Fibroblast of the conjunctiva (primary cell): ENCODE data around the gene SLC6A7.
"Not testable (repeated sequence)": the region's sequence is repeated elsewhere in the genome, so short reads cannot be mapped to it uniquely, and the experiment has no call there.

Experiments
- DNase-seq: peaks from one replicate; pipeline ENCODE4 v3.0.0-alpha.2; 2010; ENCODE audit warnings: low read depth

SLC6A7 gene

DNA sequence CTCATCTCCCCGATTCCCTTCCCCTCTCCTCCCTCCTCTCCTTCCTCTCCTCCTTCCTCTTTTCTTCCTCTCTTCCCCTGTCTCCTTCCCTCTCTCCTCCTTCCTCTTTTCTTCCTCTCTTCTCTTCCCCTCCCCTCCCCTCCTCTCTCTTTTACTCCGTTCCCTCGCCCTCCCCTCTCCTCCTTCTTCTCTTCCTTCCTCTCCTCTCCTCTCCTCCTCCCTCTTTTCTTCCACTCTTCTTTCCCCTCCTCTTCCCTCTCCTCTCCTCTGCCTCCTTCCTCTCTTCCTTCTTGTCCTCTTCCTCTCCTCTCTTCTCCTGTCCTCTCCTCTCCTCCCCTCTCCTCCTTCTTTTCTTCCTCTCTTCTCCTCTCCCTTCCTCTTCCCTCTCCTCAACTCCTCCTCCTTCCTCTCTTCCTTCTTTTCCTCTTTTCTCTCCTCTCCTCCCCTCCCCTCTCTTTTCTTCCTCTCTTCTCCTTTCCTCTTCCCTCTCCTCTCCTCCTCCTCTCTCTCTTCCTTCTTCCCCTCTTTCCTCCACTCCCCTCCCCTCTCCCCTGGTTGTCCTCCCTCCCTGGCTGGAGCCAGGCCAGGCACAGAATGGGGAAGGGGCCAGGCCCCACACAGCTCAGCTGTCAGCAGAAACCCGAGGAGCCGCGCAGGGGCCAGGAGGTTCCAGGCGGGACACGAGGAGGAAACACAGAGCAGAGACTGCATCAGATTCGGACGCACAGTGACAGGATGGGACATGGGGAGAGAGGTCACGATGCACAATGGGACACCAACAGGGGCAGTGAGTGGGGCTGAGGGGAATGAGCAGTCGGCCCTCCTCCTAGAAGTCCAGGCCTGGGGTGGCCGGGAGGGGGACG is 51.7 kb downstream of the SLC6A7 start:
- no peak for DNase-seq

GRCh38 chr5:150242251-150242894 is 52.5 kb downstream of the SLC6A7 start:
- no peak for DNase-seq

- DNase-seq, result no peak
Observed at GRCh38 chr5:150243590-150243989, 53.7 kb downstream of the SLC6A7 start.

DNA sequence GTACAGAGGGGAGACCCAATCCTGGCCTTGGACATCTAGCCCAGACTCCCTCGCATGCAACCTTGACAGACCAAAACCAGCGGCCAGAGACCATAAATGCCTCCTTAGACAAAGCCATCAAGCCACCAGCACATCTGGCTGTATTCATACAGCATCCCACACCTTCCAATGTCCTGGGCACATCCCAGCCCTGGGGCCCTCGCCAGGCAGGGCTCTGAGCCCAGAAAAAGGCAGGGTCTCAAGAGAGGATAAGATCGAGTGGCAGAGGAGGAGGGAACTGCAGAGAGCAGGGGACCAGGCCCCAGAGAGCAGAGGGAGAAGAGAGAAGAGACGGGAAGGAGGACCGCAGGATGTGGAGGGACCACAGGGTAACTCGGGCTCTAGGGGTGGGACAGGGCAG is 54.3 kb downstream of the SLC6A7 start:
- no peak for DNase-seq

DNA sequence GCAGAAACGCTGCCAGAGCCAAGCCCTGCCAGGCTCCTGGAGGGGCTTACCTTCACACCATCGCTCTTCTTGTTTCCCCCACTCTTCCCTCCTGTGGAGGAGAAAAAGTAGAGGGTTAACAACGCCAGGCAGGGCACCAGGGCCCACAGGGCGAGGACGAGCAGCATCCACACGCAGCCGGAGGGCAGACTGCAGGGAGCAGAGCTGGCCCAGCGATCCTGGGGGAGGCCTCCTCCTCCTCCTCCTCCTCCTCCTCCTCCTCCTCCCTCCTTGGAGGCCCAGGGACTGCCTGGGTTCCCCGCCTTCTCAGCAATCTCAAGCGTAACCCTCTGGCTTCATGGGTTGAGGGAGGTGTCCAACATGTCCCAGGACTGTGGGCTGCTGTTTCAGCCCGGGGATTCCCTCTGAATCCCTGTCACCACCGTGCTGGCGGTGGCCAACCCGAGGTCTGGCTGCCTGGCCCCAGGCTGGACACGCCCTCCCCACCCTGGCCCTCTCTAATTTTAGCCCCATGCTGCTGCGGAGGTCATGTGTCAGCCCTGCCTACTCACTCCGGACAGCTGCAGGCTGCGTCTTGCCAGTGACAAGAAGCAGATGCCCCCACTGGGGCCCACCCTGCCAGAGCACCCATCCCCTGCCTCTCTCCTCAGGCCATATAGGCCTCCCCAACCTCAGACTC is 55.4 kb downstream of the SLC6A7 start:
- no peak for DNase-seq

DNA sequence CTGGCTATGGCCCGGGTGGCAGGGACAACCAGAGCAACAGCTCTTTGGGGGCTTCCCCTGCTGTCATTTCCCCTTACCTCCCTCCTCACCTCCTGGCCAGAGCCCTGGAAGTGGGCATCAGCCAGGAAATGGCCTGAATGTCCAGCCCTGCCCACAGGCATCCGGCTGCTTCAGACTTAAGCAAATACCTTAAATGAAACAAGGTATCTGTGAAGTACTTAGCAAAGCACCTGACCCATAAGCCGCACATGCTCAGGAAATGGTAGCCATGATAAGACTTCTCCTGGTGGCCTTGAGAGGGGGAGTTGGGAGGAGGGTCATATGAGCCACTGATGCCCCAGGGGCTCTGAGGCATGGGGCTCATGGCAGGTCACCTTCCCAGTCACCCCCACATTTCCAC is 55.9 kb downstream of the SLC6A7 start:
- no peak for DNase-seq

GRCh38 chr5:150246429-150246828 is 56.6 kb downstream of the SLC6A7 start:
- DNase-seq, result no peak

DNA sequence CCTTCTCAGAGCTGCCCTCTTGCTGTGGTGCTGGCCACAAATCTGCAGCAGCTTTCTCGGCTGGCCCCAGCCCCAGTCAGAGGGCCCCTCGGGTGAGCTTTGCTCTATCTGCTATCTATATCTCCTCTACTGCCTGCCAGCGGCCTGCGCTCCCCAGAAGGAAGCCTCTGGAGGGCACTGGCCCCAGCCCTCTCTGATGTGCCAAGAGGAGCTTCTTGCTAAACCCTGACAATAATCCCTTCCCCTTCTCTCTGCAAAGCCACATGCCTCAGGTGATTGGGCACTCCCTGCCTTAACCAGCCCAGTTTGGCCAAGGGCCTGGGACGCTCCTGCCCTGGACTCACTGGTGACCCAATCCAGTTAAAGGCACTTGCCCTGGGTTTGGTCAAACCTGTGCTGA is 57.0 kb downstream of the SLC6A7 start:
- no peak for DNase-seq

GRCh38 chr5:150247726-150248125 is 57.9 kb downstream of the SLC6A7 start:
- DNase-seq, result no peak

DNA sequence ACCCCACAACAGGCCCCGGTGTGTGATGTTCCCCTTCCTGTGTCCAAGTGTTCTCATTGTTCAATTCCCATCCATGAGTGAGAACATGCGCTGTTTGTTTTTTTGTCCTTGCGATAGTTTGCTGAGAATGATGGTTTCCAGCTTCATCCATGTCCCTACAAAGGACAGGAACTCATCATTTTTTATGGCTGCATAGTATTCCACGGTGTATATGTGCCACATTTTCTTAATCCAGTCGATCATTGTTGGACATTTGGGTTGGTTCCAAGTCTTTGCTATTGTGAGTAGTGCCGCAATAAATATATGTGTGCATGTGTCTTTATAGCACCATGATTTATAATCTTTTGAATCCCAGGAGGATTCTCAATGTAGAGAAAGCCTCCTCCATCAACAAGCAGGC is 58.6 kb downstream of the SLC6A7 start:
- DNase-seq, result not testable (repeated sequence)

- DNase-seq, result no peak
Observed at GRCh38 chr5:150248946-150249345, 59.1 kb downstream of the SLC6A7 start.

DNA sequence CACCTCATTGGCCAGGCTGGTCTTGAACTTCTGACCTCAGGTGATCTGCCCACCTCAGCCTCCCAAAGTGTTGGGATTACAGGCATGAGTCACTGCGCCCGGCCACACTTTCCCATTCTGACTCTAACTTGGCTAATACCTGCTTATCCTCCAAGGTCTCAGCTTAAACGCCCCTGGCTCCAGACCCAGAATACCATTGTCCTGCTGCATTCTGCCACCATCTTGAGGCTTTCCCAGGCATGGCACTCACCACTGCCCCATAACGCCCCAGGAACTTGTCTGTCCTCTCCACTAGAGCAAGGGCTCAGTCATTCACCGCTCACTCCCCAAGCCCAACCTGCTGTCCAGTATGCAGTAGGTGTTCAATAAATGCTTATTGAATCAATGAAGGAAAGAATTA is 59.9 kb downstream of the SLC6A7 start:
- DNase-seq, result no peak

- no peak for DNase-seq
Observed at GRCh38 chr5:150251504-150251903, 61.6 kb downstream of the SLC6A7 start.

DNA sequence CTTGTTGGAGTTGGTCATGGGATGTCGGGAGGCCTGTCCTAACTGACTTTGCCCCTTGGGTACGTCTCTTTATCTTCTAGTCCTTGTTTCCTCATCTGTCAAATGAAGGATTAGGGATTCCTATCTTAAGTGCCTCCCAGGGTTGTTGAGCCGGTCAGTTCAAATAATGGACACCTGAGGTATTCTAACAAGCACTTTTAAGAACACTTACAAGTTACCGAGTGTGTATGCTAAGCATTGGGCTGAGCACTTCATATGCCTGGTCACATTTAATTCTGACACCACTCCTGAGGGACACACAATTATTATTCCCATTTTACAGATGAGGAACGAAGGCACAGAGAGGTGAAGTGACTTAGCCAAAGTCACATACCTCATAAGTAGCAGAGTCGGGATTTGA is 62.6 kb downstream of the SLC6A7 start:
- no peak for DNase-seq

DNA sequence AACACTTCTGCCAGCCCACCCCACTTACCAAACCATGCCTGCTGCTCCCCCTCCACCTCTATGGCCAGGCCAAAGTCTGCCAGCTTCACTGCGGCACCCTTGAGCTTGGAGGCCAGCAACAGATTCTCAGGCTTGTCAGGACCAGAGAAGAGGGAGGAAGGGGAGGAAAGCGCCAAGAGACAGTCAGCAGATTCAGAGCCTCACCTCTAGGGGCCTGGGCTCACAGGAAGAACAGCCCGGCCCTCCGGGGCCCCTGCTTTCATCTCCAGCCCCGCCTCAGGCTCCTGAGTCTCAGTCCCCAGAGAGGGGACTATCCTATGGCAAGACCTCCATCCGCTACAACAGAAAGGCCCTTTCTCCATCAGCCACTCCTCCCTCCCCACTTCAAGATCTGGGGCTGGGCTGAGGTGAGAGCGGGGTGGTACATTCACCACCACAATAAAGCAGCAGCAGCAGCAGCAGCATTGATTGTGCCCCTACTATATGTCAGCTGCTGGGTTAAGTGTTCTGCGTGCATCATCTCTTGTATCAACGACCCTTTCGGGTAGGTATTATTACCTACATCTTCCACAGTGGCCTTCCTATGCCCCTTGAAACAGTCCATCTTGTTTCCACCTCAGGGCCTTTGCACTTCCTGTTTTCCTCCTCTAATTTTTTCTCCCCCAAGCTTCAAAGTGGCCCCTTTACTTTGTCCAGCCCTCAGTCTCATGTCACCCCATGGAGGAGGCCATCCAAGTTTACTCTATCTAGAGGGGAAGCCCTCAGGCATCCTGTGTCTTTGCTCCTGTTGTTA is 63.8 kb downstream of the SLC6A7 start:
- no peak for DNase-seq

- no peak for DNase-seq
Observed at GRCh38 chr5:150254363-150254762, 64.5 kb downstream of the SLC6A7 start.

- no peak for DNase-seq
Observed at GRCh38 chr5:150254774-150255173, 64.9 kb downstream of the SLC6A7 start.

- no peak for DNase-seq
Observed at GRCh38 chr5:150255659-150256409, 66.0 kb downstream of the SLC6A7 start.

DNA sequence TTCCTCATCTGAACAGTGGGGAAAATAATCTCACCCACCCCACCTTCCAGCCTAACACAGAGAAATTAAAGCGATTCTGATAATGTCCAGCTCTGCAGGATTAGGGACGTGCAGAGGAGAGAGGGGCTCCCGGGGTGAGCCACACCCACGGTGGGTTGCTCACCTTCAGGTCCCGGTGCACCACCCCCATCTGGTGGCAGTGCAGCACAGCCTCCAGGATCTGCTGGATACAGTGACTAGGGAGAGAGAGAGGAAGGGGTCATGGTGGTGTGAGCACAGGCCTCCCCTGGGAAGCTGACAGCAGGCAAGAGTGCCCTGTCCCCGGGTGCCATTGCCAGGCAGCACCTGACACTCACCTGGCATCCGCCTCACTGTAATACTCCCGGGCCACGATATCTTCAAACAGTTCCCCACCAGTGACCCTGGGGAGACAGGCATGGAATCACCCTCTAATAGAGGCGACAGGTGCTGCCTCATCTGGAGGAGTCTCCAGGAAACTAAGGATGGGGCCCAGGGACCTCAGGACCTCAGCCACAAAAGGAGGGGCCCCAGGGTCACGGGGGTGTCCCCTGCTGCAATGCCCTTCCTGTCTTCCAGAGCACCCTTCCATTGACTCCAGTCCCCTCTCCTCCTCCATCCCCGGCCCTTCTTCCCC is 66.7 kb downstream of the SLC6A7 start:
- DNase-seq, result no peak

DNA sequence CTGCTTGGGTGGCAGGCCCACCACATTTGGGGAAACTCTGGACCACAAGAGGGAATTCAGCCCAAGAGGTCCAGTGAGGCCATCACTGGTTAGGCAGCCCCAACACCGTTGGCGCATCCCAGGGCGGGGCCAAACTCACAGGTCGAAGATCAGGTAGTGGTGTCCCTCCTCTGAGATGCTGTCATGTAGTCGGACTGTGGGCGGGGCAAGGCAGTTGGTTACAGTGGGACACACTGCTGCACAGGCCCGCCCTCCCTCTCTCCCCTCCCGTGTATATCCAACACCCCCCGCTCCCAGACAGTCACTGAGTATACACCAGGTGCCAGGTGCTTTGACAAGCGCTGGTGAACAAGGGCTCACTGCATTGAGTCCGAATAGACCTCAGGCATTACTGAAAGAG is 67.6 kb downstream of the SLC6A7 start:
- no peak for DNase-seq

- no peak for DNase-seq
Observed at GRCh38 chr5:150258130-150258529, 68.3 kb downstream of the SLC6A7 start.
